Glutamatergic neuron (in vitro differentiated cells): Measurements from ENCODE around the gene COA1. TPM values are rescaled to one million over a fixed set of nuclear protein-coding genes. Genes with fewer than 3 reads are reported as not detected.

Experiments used
- DNase-seq: peaks from one replicate; pipeline ENCODE4 v3.0.0; 2022
- H3K27ac Mint-ChIP-seq: one replicate; pipeline ENCODE4 v1.8.0; 2020; ENCODE audit warnings: mild to moderate bottlenecking, mixed read lengths, inconsistent platforms; ENCODE audit not compliant: unreplicated experiment
- H3K27me3 Mint-ChIP-seq: one replicate; pipeline ENCODE4 v1.8.0; 2020; ENCODE audit warnings: mild to moderate bottlenecking, moderate library complexity, mixed read lengths, inconsistent platforms; ENCODE audit not compliant: unreplicated experiment
- H3K36me3 Mint-ChIP-seq: one replicate; pipeline ENCODE4 v1.8.0; 2020; ENCODE audit warnings: mild to moderate bottlenecking, mixed read lengths, inconsistent platforms; ENCODE audit not compliant: unreplicated experiment
- H3K4me1 Mint-ChIP-seq: one replicate; pipeline ENCODE4 v1.8.0; 2020; ENCODE audit warnings: mild to moderate bottlenecking, low read depth, mixed read lengths, inconsistent platforms; ENCODE audit not compliant: unreplicated experiment
- H3K4me3 Mint-ChIP-seq: one replicate; pipeline ENCODE4 v1.8.0; 2020; ENCODE audit warnings: mild to moderate bottlenecking, mixed read lengths, inconsistent platforms; ENCODE audit not compliant: unreplicated experiment
- H3K9me3 Mint-ChIP-seq: one replicate; pipeline ENCODE4 v1.8.0; 2020; ENCODE audit warnings: mild to moderate bottlenecking, moderate library complexity, mixed read lengths, inconsistent platforms; ENCODE audit not compliant: unreplicated experiment
- total RNA-seq: library from RNA; stranded (reverse); fragmentation: NEBNext Ultra II Directional; extraction: Animal tissue kit (Norgen Biotek cat#: 25700); gene quantifications from one replicate; pipeline ENCODE4 v1.2.1, GENCODE V29; 2021; ENCODE audit not compliant: unreplicated experiment
- TF ChIP-seq, protein P1 (sequence below): fragments of 200-600 bp; sonication (generic); IDR thresholded peaks from one replicate; pipeline ENCODE4 v1.5.0; 2021; ENCODE audit not compliant: partially characterized antibody, unreplicated experiment

Gene COA1
- total RNA-seq, 1 donor from 2014 or later: 73.7 TPM

DNA sequence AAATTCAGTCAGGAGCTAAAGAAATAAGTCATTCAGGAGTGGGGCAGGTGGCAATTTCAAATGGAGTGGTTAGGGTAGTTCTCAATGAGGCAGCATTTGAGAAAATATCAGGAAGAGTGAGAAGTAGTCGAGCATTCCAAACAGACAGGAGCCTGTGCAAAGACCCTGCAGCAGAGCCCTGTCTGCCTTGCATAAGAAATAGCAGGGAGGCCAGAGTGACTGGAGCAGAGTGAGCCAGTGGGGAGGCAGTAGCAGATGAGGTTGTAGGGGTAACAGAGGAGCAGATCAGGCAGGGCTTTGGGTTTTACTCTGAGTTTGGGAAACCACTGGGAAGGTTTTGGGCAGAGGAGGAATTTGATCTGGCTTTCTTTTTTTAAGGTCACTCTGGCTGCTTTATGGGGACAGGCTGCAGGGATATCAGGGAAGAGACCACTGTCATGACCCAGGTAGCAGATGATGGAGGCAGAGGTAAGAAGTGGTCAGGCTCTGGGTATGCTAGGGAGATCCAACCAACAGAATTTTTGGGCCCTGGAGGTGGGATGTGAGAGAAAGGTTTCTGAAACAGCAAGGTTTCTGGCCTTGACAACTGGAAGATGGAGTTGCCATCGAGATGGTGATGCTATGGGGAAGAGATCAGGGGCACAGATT, 27.9 kb upstream of the COA1 start:
- peaks cover 3% of the 10 kb centered on the region for H3K27me3 Mint-ChIP-seq
- H3K36me3 Mint-ChIP-seq: no peaks in the 10 kb centered on the region
- peaks cover 28% of the 10 kb centered on the region for H3K4me1 Mint-ChIP-seq
- H3K27ac Mint-ChIP-seq: peak overlapping the region; percentile 94
- peak overlapping the region; percentile 80 for H3K4me3 Mint-ChIP-seq
- TF ChIP-seq, protein P1, sequence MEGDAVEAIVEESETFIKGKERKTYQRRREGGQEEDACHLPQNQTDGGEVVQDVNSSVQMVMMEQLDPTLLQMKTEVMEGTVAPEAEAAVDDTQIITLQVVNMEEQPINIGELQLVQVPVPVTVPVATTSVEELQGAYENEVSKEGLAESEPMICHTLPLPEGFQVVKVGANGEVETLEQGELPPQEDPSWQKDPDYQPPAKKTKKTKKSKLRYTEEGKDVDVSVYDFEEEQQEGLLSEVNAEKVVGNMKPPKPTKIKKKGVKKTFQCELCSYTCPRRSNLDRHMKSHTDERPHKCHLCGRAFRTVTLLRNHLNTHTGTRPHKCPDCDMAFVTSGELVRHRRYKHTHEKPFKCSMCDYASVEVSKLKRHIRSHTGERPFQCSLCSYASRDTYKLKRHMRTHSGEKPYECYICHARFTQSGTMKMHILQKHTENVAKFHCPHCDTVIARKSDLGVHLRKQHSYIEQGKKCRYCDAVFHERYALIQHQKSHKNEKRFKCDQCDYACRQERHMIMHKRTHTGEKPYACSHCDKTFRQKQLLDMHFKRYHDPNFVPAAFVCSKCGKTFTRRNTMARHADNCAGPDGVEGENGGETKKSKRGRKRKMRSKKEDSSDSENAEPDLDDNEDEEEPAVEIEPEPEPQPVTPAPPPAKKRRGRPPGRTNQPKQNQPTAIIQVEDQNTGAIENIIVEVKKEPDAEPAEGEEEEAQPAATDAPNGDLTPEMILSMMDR: no peak
- peaks cover 15% of the 10 kb centered on the region for H3K9me3 Mint-ChIP-seq
- DNase-seq: no peak

DNA sequence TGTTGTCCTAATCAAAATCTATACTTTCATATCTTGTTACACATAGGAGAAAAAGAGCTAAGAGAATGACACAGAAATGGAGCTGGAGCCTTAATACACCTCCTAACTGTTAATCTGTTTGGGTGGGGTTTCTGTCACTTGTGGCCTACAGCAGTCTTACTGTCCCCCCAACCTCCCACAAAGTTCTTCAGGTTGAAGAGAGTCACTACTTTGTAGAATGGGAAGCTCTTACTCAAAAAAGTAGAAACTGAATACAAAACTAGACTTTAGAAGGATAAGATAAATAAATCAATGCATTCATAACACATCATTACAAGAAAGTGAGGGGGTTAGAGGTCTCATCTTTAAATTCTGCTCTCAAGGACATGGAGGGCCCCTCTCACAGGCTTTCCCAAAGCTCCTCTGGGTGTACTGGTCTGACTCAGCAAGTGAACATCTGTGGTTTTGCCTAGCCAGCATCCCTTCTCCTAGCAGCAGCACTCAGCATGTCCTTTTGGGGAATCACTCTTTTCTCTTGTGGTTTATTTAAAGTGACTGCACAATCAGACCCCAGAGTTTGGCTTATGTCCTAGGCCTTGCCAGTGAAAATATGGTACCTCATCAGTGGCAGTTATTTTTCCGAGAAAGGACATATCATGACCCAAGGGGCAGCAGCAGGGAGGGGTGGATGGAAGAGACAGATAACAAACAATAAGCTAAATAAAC, 27.2 kb upstream of the COA1 start:
- Mint-ChIP-seq H3K4me1 (peaks cover 28% of the 10 kb centered on the region), H3K27ac (peak overlapping the region; percentile 94), H3K36me3 (no peaks in the 10 kb centered on the region), H3K4me3 (peak overlapping the region; percentile 80), H3K27me3 (peaks cover 3% of the 10 kb centered on the region), H3K9me3 (peaks cover 15% of the 10 kb centered on the region)
- TF ChIP-seq, protein P1: no peak
- DNase-seq: no peak

GRCh38 chr7:43754596-43754995, 25.3 kb upstream of the COA1 start:
- DNase-seq: no peak
- H3K4me1 Mint-ChIP-seq: peaks cover 25% of the 10 kb centered on the region
- no peaks in the 10 kb centered on the region for H3K36me3 Mint-ChIP-seq
- no peak overlapping the region for H3K27ac Mint-ChIP-seq
- peaks cover 15% of the 10 kb centered on the region for H3K9me3 Mint-ChIP-seq
- no peak overlapping the region for H3K4me3 Mint-ChIP-seq
- H3K27me3 Mint-ChIP-seq: peaks cover 3% of the 10 kb centered on the region
- TF ChIP-seq, protein P1: no peak

GRCh38 chr7:43753843-43754242, 24.5 kb upstream of the COA1 start:
- peaks cover 3% of the 10 kb centered on the region for H3K27me3 Mint-ChIP-seq
- H3K4me3 Mint-ChIP-seq: no peak overlapping the region
- peaks cover 15% of the 10 kb centered on the region for H3K9me3 Mint-ChIP-seq
- TF ChIP-seq, protein P1: no peak
- DNase-seq: no peak
- peaks cover 24% of the 10 kb centered on the region for H3K4me1 Mint-ChIP-seq
- no peaks in the 10 kb centered on the region for H3K36me3 Mint-ChIP-seq
- H3K27ac Mint-ChIP-seq: no peak overlapping the region

DNA sequence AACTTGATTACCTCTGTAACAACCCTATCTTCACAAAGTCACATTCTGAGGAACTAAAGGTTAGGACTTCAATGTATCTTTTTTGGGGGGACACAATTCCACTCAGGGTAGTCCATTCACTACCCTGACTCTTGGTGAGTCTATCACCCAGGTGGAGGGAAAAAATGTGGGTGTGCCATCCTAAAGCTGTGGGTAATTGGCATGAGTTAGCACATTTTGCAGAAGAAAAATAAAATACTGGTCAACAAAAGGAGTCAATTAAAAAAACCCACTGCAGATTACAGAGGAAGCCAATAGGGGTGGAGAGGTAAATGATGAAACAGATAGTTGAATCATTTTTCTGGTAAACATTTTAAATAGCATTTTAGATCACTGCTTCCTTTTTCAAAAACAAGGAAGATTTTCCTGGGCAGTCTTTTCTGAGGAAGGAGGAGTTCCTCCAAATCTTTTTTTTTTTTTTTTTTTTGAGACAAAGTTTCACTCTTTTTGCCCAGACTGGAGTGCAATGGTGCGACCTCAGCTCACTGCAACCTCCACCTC, 24.0 kb upstream of the COA1 start:
- H3K27ac Mint-ChIP-seq: no peak overlapping the region
- no peak overlapping the region for H3K4me3 Mint-ChIP-seq
- peaks cover 3% of the 10 kb centered on the region for H3K27me3 Mint-ChIP-seq
- TF ChIP-seq, protein P1: no peak
- H3K36me3 Mint-ChIP-seq: no peaks in the 10 kb centered on the region
- H3K9me3 Mint-ChIP-seq: peaks cover 15% of the 10 kb centered on the region
- H3K4me1 Mint-ChIP-seq: peaks cover 24% of the 10 kb centered on the region
- DNase-seq: no peak
